HG03342 (cell line): ENCODE results near the gene TEX19.

ENCODE experiments used
- ATAC-seq: cut with Tn5 transposase; IDR thresholded peaks from one replicate; pipeline ENCODE4 v1.9.1; 2021; ENCODE audit warnings: mild to moderate bottlenecking, moderate library complexity; ENCODE audit not compliant: unreplicated experiment

The TEX19 gene

GRCh38 chr17:82358465-82359350 lies at the start of gene TEX19:
TSS of gene TEX19 (plus strand) at chr17:82359247. CDS start at chr17:82362151, 2,904 bp downstream.
- no peak for ATAC-seq

DNA sequence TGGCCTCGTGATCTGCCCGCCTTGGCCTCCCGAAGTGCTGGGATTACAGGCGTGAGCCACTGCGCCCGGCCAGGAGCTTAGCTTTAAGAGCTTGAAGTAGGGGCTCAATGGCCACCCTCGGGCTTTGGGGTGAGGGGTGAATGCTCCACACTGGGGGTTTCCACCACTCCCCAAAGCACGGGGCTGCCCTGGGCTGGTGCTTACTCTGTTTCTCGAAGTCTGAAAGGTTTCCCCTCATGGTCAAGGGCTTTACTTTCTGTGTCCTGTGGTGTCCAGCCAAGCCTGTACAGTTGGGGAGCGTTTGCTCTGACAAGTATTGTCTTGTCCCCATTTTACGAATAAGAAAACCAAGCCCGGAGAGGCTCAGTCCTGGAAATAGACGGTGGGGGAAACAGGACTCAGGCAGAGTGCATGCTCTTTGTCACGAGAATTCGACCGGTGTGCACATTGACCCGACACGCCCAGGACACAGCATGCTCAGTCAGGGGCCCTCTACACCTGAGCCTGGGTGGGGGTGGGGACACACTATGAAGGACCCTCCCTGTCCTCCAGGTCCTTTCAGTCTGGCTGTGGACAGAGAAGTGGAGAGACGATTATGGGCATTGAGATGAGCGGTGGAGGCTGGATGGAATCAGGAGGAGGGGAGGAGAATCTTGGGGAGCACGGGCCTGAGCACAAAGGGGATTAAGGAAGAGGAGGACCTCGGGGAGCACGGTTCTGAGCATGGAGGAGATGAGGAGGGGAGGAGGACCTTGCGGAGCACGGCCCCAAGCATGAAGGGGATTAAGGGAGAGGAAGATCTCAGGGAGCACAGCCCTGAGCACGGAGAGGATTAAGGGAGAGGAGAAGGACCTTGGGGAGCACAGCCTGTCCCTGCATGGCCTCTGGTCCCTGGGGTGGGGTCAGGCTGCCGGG lies 49.1 kb upstream of the TEX19 start:
- ATAC-seq, result no peak

GRCh38 chr17:82310877-82311276 lies 48.2 kb upstream of the TEX19 start:
- no peak for ATAC-seq

GRCh38 chr17:82311971-82312370 lies 47.1 kb upstream of the TEX19 start:
- no peak for ATAC-seq

DNA sequence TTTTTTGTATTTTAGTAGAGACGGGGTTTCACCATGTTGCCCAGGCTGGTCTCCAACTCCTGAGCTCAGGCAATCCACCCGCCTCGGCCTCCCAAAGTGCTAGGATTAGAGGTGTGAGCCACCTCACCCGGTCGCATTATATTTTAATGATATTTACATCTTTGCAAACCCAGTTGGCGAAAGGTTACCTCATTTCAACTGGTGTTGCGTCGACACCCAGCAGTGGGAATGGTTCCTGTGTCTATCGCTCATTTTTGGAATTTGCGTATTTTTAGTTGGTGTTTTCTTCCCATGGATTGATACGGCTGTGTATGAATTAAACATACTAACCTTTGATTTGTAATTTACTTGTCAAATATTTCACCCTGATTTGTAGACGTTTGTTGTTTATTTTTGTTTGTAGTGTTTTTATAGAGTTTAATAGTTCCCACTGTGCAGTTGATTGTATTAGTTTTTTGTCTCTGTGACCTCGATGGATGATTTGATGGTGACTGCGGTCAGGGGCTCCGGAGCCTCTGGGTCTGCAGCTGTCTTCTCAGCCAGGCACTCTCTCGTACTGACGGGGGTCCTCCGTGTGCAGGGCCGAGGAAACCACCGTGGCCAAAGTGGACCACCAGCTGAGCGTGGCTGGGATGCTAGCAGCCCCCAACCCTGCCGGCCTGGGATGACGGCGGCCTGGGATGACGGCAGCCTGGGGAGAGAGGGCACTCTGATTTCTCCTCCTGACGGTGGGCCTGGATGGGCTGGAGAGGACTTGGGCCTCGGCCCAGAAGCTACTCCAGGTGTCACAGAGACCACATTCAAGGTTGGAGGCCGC lies 45.6 kb upstream of the TEX19 start:
- ATAC-seq, result no peak

- ATAC-seq, result no peak
Measured at GRCh38 chr17:82314012-82314726, 44.9 kb upstream of the TEX19 start.

DNA sequence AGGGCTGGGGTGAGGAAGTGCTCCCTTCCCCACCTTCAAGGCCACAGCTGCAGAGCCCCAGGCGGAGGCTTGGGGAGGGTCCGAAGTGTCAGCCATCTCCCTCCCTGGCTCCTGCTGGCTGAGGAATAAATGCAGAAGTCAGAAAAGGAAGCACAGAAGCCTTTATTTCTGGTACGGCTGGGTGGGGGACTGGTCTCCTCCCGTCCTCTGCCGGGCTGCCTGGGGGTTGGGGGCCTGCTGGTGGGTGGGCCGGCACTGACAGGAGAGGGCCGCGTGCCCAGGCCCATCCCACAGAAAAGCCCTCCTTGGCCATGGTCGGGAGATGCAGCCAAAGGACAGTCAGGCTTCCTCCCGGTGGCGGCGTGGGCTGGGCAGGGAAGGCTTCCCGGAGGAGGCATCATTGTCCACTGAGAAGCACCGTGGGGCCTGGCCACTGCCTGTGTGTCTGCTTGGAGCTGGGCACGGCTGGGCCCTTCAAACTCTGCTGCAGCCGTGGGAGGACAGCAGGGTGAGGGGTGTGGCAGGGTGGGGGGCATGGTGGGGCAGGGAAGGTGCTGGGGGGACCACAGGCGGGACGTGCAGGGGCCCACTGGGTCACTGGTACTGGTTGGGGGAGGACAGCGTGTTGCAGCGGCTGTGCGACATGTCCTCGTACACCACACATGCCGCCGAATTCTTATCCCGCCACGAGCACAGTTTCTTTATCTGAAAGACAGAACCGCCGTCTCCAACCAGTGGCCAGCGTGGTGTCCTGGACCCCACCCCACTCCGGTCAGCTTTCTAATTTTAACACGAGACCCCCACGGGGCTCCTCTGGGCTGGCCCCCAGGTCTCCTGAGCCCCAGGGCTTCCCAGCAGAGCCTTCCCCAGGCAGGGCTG lies 44.1 kb upstream of the TEX19 start:
- ATAC-seq, result no peak

GRCh38 chr17:82315703-82316358 lies 43.2 kb upstream of the TEX19 start:
- no peak for ATAC-seq

DNA sequence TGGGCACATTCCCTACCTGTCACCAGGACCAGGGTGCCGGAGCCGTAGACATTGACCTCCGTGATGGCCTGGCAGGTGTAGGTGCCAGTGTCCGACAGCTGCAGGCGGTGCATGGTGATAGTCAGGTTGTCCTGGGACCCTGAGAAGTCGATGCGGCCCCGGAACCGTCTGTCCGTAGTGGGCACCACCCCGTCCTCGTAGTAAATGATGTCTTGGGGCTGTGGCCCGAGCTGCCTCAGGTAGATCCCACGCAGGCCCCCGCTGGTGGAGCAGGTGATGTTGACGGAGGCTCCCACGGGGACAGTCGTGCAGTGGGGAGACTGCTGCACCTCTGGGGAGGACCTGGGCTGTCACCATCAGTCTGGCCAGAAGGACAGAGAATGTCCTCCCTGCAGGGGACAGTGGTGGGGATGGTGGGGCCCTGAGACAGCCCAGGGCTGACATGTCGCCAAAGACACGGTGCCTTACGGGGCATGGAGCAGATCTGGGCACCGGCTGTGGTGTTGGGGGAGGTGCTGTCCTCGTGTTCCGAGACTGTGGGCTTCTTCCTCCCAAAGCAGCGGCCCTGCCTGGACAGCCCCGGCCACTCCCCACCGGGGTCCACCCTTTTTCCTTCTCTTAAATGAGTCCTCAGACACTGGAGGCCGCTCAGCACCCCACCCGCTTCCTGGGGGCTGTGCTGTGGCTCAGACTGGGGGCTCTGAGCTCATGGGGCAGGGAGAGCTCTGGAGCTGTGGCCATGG lies 42.2 kb upstream of the TEX19 start:
- no peak for ATAC-seq

DNA sequence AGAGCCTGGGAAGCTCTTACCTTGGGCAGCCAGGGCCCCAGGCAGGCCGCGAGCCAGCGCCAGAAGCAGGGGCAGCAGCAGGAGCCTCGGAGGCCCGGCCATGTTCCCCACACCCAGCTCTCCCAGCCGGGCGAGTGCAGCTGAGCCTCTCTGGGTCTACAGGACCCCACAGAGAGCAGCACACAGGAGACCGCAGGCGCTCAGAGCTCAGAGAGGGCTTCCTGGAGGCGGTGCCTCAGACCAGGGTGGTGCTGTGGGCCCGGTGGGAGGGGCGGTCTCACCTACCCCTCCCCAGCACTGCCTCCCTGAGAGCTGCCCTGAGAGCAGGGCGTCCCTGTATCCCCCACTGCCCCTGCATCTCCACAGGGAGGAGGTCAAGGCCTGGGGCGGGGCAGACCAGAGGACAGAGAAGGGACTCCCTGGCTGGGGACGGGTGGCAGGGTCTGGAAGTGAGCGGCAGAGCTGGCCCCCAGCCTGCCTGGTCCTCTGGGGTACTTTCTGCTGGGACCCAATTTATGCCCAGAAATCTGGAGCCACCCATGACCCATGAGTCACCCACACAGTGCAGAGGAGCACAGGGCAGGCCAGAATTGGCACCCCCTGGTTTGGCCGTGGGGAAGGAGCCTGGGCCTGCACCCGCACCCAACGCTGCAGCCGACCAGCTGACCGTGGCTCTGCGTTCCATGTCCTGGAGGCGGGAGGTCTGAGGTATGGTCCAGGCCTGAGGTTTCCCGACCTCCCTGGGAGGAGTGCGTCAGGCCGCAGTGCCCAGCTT lies 41.5 kb upstream of the TEX19 start, which contains the start of gene CD7:
TSS of gene CD7 (minus strand) at position 215 of the 775 bp plus-strand sequence. CDS start at position 102, 113 bp downstream.
- no peak for ATAC-seq

- ATAC-seq, result no peak
Measured at GRCh38 chr17:82318169-82318498, 40.9 kb upstream of the TEX19 start.

- ATAC-seq, result no peak
Measured at GRCh38 chr17:82318772-82319606, 40.1 kb upstream of the TEX19 start.

GRCh38 chr17:82319619-82320062 lies 39.4 kb upstream of the TEX19 start:
- no peak for ATAC-seq

DNA sequence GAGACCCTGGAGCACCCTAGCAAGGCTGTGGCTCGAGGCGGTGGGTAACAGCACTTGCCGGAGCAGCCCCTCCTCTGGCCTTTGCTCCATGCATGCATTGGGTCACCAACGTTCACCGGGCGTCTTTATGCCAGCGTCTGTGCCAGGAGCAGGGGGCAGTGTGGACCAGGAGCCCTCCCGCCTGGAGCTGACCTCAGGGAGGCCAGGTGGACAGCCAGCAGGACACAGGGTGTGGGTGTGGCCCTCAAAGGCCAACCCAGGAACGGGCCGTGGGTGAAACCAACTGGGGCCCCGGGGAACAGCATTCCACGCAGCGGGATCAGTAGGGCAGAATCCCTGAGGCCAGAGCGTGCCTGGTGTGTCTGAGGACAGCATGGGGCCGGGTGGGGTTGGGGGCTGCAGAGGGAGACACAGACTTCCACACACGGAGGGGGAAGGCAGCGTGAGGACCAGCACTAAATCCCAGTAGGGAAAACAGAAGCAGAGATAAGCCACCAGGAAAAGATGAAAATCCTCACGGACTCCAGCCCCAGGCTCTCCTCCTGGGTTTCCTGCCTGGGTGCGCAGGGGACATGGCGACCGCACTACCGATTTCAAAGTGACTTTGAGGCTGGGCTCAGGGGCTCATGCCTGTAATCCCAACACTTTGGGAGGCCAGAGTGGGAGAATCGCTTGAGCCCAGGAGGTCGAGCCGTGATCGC lies 38.8 kb upstream of the TEX19 start:
- ATAC-seq, result no peak
